Measurements from ENCODE around the gene PRR5.

PRR5 gene

GRCh38 chr22:44729391-44730021 is 27.5 kb downstream of the PRR5 start:
- Mint-ChIP-seq H3K4me3 (no peak overlapping the region), H3K36me3 (no peaks in the 10 kb centered on the region), H3K9me3 (ENCODE audit: low read depth) (no peaks in the 10 kb centered on the region), H3K4me1 (ENCODE audit: low read depth) (peaks cover 7% of the 10 kb centered on the region), H3K27me3 (no peaks in the 10 kb centered on the region), H3K27ac (peak overlapping the region; percentile 41)

DNA sequence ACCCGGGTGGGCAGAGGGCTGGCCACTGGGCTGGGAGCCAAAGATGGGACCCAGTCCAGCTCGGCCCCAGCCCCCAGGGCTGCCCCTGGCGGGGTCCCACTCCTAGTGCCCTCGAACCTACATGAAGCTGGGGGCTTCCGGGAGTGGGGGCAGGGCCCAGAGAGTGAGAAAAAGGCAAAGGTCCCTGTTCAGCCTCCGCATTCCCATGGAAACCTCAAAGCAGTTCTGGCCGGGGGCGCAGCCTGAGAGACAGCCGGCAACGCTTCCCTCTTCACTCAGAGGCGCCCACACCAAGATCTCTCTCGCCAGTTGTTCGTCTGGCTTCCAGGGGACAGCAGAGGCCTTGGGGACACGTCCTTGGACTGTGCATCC is 28.0 kb downstream of the PRR5 start:
- no peaks in the 10 kb centered on the region for H3K36me3 Mint-ChIP-seq
- peaks cover 7% of the 10 kb centered on the region for H3K4me1 Mint-ChIP-seq (ENCODE audit: low read depth)
- H3K27ac Mint-ChIP-seq, result no peak overlapping the region
- H3K9me3 Mint-ChIP-seq (ENCODE audit: low read depth), result no peaks in the 10 kb centered on the region
- H3K4me3 Mint-ChIP-seq, result no peak overlapping the region
- no peaks in the 10 kb centered on the region for H3K27me3 Mint-ChIP-seq

DNA sequence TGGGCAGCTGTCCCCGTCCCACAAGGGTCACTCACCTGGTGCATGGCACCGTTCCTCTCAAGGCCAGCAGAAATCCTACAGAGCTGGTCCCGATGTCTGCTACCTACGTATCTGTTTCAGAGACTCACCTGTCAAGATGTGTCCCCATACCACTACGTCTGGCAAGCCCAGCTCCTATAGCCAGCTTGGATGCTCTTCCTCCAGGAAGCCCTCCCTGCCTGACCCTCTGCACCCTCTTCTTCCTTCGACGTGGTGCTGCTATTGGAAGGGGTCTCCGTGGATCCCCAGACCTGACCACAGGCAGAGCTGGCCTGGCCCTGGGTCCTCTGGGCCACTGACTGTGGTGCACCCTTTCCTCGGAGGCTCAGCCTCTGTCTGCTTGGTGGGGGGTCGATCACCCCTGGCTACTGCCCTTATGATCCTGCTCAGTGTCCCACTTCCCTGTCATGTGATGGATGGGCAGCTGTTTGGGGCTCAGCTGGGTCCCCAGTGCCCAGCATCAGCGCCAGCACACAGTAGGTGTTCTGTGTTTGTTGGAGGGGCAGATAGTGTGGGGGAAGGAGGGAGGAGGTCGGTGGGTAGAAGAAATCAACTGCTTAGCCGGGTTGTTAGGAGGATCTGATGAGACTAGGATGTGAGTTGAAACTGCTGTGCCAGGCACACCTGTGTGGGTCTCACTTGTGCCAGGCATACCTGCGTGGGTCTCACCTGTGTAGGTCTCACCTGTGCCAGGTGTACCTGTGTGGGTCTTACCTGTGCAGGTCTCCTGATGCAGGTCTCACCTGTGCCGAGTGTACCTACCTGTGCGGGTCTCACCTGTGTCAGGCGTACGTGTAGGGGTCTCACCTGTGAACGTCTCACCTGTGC is 28.7 kb downstream of the PRR5 start:
- Mint-ChIP-seq H3K9me3 (ENCODE audit: low read depth) (no peaks in the 10 kb centered on the region), H3K27me3 (no peaks in the 10 kb centered on the region), H3K27ac (no peak overlapping the region), H3K36me3 (no peaks in the 10 kb centered on the region), H3K4me3 (no peak overlapping the region), H3K4me1 (ENCODE audit: low read depth) (peaks cover 7% of the 10 kb centered on the region)

GRCh38 chr22:44731357-44731970 is 29.5 kb downstream of the PRR5 start:
- H3K27ac Mint-ChIP-seq, result no peak overlapping the region
- peaks cover 10% of the 10 kb centered on the region for H3K4me1 Mint-ChIP-seq (ENCODE audit: low read depth)
- no peaks in the 10 kb centered on the region for H3K36me3 Mint-ChIP-seq
- no peaks in the 10 kb centered on the region for H3K9me3 Mint-ChIP-seq (ENCODE audit: low read depth)
- no peak overlapping the region for H3K4me3 Mint-ChIP-seq
- H3K27me3 Mint-ChIP-seq, result no peaks in the 10 kb centered on the region

GRCh38 chr22:44732017-44732561 is 30.1 kb downstream of the PRR5 start:
- H3K9me3 Mint-ChIP-seq (ENCODE audit: low read depth), result no peaks in the 10 kb centered on the region

DNA sequence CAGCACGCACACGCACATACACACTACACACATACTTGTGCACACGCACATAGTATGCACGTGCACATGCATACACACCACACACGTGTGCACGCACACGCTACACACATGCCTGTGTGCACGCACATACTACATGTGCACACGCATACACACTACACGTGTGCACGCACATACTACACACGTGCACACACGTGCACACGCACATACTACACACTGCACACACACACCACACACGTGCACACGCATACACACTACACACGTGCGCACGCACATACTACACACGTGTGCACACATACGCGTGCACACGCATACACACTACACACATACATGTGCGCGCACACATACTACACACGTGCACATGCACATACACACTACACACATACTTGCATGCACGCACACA is 30.7 kb downstream of the PRR5 start:
- H3K27ac Mint-ChIP-seq, result no peak overlapping the region

More at GRCh38 chr22:44732017-44732561, 30.1 kb downstream of the PRR5 start:
- Mint-ChIP-seq H3K4me1 (ENCODE audit: low read depth) (peaks cover 10% of the 10 kb centered on the region), H3K36me3 (no peaks in the 10 kb centered on the region), H3K27me3 (no peaks in the 10 kb centered on the region), H3K4me3 (no peak overlapping the region), H3K27ac (no peak overlapping the region)

DNA sequence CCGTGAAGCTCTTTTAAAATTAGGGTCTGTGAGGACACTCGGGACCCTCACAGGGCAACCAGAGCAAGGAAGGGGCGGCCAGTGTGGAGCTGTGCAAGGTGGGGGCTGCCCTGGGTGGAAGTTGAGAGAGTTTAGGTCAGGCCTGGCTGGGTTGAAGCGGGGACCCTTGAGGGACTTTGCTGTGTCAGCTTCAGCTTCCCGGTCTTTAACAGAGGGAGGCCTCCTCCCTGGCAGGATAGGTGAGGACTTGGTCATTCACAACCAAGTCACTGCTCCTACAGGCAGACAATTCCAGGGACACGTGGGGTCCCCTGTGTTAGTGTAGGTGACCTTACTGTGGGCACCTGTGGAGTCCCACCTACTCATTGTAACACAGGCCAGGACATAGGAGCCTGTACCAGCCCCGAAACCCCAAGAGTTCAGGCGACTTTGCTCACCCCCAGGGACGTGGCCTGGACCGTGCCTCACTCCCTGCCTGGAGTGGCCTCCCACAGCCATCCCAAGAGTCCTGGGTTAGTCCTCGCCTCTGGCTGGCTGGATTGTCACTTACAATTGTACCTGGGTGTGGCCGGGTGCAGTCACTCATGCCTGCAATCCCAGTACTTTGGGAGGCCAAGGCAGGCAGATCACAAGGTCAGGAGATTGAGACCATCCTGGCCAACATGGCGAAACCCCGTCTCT is 31.6 kb downstream of the PRR5 start:
- Mint-ChIP-seq H3K4me1 (ENCODE audit: low read depth) (peaks cover 10% of the 10 kb centered on the region), H3K4me3 (no peak overlapping the region), H3K27ac (no peak overlapping the region), H3K27me3 (no peaks in the 10 kb centered on the region), H3K9me3 (ENCODE audit: low read depth) (no peaks in the 10 kb centered on the region), H3K36me3 (no peaks in the 10 kb centered on the region)

More for the DNA sequence above, 30.7 kb downstream of the PRR5 start:
- no peaks in the 10 kb centered on the region for H3K27me3 Mint-ChIP-seq
- no peak overlapping the region for H3K4me3 Mint-ChIP-seq
- H3K9me3 Mint-ChIP-seq (ENCODE audit: low read depth), result no peaks in the 10 kb centered on the region
- peaks cover 10% of the 10 kb centered on the region for H3K4me1 Mint-ChIP-seq (ENCODE audit: low read depth)
- no peaks in the 10 kb centered on the region for H3K36me3 Mint-ChIP-seq

DNA sequence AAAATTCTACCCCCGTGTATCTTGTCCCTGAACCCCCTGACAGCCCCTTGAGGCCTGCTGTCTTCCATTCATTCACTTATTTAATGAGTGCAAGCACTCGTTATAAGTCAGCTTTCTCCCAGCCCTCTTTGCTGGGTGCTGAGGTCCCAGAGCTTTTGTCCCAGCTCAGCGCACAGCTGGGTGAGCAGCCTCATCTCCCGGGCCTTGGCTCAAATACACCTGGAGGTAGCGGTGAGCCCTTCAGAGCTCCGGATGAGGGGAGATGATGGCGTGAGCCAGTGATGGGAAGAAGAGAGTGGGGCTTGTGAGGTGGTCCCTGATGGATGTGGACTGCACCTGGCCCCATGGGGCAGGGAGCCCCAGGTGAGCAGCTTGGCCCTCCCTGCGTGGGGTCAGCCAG is 32.3 kb downstream of the PRR5 start:
- Mint-ChIP-seq H3K4me1 (ENCODE audit: low read depth) (peaks cover 5% of the 10 kb centered on the region), H3K36me3 (no peaks in the 10 kb centered on the region), H3K4me3 (no peak overlapping the region), H3K27me3 (no peaks in the 10 kb centered on the region), H3K9me3 (ENCODE audit: low read depth) (no peaks in the 10 kb centered on the region), H3K27ac (no peak overlapping the region)

DNA sequence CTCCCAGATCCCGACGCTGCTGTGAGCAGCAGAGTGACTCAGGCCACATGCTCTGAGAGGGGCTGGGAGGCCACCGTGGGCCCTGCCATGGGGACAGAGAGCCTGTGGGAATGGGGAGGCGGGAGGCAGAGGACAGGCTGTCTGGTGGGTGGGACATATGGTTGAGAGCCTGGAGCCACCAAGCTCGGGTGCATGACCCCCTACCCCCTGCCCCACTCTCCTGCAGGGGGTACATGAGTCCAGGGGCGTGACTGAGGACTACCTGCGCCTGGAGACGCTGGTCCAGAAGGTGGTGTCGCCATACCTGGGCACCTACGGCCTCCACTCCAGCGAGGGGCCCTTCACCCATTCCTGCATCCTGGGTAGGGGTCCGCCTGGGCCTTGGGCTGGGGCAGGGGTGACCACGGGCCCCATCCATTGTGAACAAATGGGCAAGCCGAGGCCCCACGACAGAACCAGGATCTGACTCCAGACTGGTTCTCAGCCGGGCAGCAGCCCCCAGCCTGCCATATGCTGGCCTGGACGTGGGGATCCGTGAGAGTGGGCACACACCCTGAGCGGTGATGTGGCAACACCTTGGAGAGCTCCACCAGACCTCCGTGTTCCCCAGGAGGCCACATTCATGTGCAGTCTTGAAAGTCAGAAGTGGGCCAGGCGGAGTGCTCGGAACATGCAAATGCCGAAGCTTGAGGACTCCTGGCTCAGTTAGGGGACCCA is 33.0 kb downstream of the PRR5 start:
- H3K27ac Mint-ChIP-seq, result no peak overlapping the region
- H3K27me3 Mint-ChIP-seq, result no peaks in the 10 kb centered on the region
- H3K4me3 Mint-ChIP-seq, result no peak overlapping the region
- no peaks in the 10 kb centered on the region for H3K9me3 Mint-ChIP-seq (ENCODE audit: low read depth)
- no peaks in the 10 kb centered on the region for H3K36me3 Mint-ChIP-seq
- peaks cover 3% of the 10 kb centered on the region for H3K4me1 Mint-ChIP-seq (ENCODE audit: low read depth)

- H3K36me3 Mint-ChIP-seq, result no peaks in the 10 kb centered on the region
- peak overlapping the region; percentile 10 for H3K27ac Mint-ChIP-seq
- peaks cover 3% of the 10 kb centered on the region for H3K4me1 Mint-ChIP-seq (ENCODE audit: low read depth)
- H3K9me3 Mint-ChIP-seq (ENCODE audit: low read depth), result no peaks in the 10 kb centered on the region
- no peak overlapping the region for H3K4me3 Mint-ChIP-seq
- no peaks in the 10 kb centered on the region for H3K27me3 Mint-ChIP-seq
Measured at GRCh38 chr22:44735518-44736428, 33.8 kb downstream of the PRR5 start.

- H3K27me3 Mint-ChIP-seq, result no peaks in the 10 kb centered on the region
- H3K9me3 Mint-ChIP-seq (ENCODE audit: low read depth), result no peaks in the 10 kb centered on the region
- no peak overlapping the region for H3K4me3 Mint-ChIP-seq
- no peak overlapping the region for H3K27ac Mint-ChIP-seq
- no peaks in the 10 kb centered on the region for H3K36me3 Mint-ChIP-seq
- H3K4me1 Mint-ChIP-seq (ENCODE audit: low read depth), result peaks cover 3% of the 10 kb centered on the region
Measured at GRCh38 chr22:44736581-44737405, 34.8 kb downstream of the PRR5 start.

DNA sequence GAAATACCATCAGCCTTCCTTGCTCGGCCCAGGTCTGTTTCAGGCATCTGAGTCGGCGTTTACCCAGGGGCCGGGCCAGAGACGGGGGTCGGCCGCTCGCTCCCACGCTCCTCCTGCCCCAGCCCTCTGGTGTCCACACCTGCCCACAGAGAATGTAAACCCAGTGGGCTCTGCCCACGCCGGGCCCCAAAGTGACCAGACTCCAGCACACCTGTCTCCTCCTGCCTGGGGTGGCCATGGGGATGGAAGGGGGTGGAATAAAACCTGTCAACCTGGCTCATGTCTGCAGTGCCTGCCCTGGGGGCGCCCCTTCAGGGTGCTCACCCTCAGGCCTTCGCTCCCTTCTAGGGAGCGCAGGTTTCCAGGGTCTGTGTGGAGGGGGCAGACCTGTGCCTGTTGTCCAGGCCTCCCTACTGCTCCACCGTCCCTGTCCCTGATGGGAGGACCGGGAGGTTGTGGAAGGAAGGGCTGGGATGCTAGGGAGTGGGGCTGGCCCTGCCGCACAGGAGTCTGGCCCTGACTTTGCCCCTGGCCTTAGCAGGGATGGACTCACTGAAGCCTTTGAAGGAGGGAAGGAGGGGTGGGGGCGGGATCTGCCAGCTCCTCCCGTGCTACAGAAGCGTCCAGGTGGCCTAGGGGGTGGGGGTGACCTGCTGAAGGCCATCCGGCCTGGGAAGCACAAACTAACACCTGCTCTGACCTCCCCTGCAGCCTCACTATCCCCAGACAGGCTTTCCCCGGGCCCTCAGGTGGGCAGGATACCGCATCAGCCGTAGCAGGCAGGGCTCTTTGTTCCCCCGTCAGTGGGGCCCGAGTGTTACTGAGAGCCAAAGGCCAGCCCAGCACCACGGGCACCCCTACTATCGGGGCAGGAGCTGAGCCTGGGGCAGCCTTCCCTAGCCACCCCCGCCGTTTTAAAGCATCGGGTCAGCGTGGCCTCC is 35.7 kb downstream of the PRR5 start:
- Mint-ChIP-seq H3K4me3 (no peak overlapping the region), H3K36me3 (no peaks in the 10 kb centered on the region), H3K4me1 (ENCODE audit: low read depth) (peaks cover 3% of the 10 kb centered on the region), H3K27me3 (no peaks in the 10 kb centered on the region), H3K27ac (no peak overlapping the region), H3K9me3 (ENCODE audit: low read depth) (no peaks in the 10 kb centered on the region)
